A549 (cell line): Measurements from ENCODE around the gene CCNQ. TPM values are rescaled to one million over a fixed set of nuclear protein-coding genes. Genes with fewer than 3 reads are reported as not detected.

Source experiments
- ATAC-seq, 2 experiments: fragments of 200-7000 bp in 1 of 2; fragments of >200 bp in 1 of 2; cut with Nextera tagmentation in 1 of 2; cut with Tn5 transposase in 1 of 2; 3 replicates each; pipeline versions ENCODE4 v1.8.0 to v1.9.1; 2018 to 2020; ENCODE audit warnings: mild to moderate bottlenecking in 1 of 2, moderate library complexity in 1 of 2
- CTCF ChIA-PET: fragments of 300-600 bp; sonication (Branson Sonifier 250); formaldehyde crosslinking; extraction: SDS; loops from one replicate; lab custom pipeline; 2021; ENCODE audit warnings: antibody characterized with exemption, inconsistent platforms; lab: Yijun Ruan, JAX
- POLR2A ChIA-PET: fragments of 350-600 bp; formaldehyde crosslinking; extraction: SDS; loops from one replicate; lab custom pipeline; 2021; ENCODE audit warnings: antibody characterized with exemption, inconsistent platforms; lab: Yijun Ruan, JAX
- DNase-seq, 2 experiments: peaks; one replicate each; pipeline versions ENCODE4 v3.0.0 to v3.0.0-alpha.2; 2011 to 2016; ENCODE audit warnings: low read depth in 1 of 2, low spot score in 1 of 2
- FAIRE-seq: peaks from 2 replicates; lab custom pipeline; 2011; peaks lifted over from hg19 to GRCh38; lab: Jason Lieb, UNC
- H3K27ac ChIP-seq, 2 experiments: fragments of >200 bp; sonication (Bioruptor Twin); formaldehyde crosslinking; 3 replicates each; pipeline ENCODE4 v1.5.1; 2016 to 2017
- H3K4me1 ChIP-seq: fragments of >200 bp; sonication (Bioruptor Twin); formaldehyde crosslinking; 3 replicates; pipeline ENCODE4 v1.6.1; 2016
- H3K4me2 ChIP-seq: fragments of >200 bp; sonication (Bioruptor Twin); formaldehyde crosslinking; 3 replicates; pipeline ENCODE4 v1.6.1; 2016
- H3K4me3 ChIP-seq: fragments of >200 bp; sonication (Bioruptor Twin); formaldehyde crosslinking; 3 replicates; pipeline ENCODE4 v1.5.1; 2016
- H3K9me3 ChIP-seq: fragments of >200 bp; sonication (Bioruptor Twin); formaldehyde crosslinking; 3 replicates; pipeline ENCODE4 v1.6.1; 2016
- BHLHE40 ChIP-seq: IDR thresholded peaks from 2 replicates; pipeline ENCODE4 v1.6.1; 2012; ENCODE audit warnings: low read depth, low read length, inconsistent platforms
- CBX2 ChIP-seq: fragments of 200-600 bp; sonication (generic); IDR thresholded peaks from 2 replicates; pipeline ENCODE4 v1.6.1; 2016; ENCODE audit warnings: low read depth, mild to moderate bottlenecking, borderline replicate concordance
- CHD4 ChIP-seq: fragments of 200-600 bp; sonication (generic); IDR thresholded peaks from 2 replicates; pipeline ENCODE4 v1.6.1; 2016; ENCODE audit warnings: antibody characterized with exemption, mild to moderate bottlenecking, borderline replicate concordance
- EHMT2 ChIP-seq: fragments of 200-600 bp; sonication (generic); IDR thresholded peaks from 2 replicates; pipeline ENCODE4 v1.6.1; 2016; ENCODE audit warnings: antibody characterized with exemption, low read depth, mild to moderate bottlenecking, moderate library complexity
- FOSB ChIP-seq: fragments of 250-450 bp; sonication (Bioruptor Pico); IDR thresholded peaks from 2 replicates; pipeline ENCODE4 v1.5.0; 2020; ENCODE audit warnings: mild to moderate bottlenecking, moderate library complexity
- HEYL ChIP-seq: fragments of 250-450 bp; sonication (Bioruptor Pico); IDR thresholded peaks from 2 replicates; pipeline ENCODE4 v1.8.0; 2021; ENCODE audit warnings: mild to moderate bottlenecking, moderate library complexity
- HOXB13 ChIP-seq: fragments of 250-450 bp; sonication (Bioruptor Pico); IDR thresholded peaks from 2 replicates; pipeline ENCODE4 v1.5.0; 2020; ENCODE audit warnings: low read depth, mild to moderate bottlenecking, moderate library complexity
- HOXB5 ChIP-seq: fragments of 250-450 bp; sonication (Bioruptor Pico); IDR thresholded peaks from 2 replicates; pipeline ENCODE4 v1.5.0; 2020; ENCODE audit warnings: mild to moderate bottlenecking, moderate library complexity
- KDM1A ChIP-seq: fragments of 200-600 bp; sonication (generic); IDR thresholded peaks from 2 replicates; pipeline ENCODE4 v1.6.1; 2016; ENCODE audit warnings: low read depth, mild to moderate bottlenecking
- MAFK ChIP-seq: fragments of 450-650 bp; IDR thresholded peaks from 2 replicates; pipeline ENCODE4 v1.6.1; 2014; ENCODE audit not compliant: partially characterized antibody
- MAZ ChIP-seq: fragments of 150-350 bp; IDR thresholded peaks from 2 replicates; pipeline ENCODE4 v1.6.1; 2014; ENCODE audit warnings: antibody characterized with exemption, low read depth, low read length, borderline replicate concordance
- NR3C1 ChIP-seq: fragments of >200 bp; sonication (Bioruptor Twin); formaldehyde crosslinking; IDR thresholded peaks from 3 replicates; pipeline ENCODE4 v1.6.1; 2017
- POLR2A ChIP-seq: IDR thresholded peaks from 2 replicates; pipeline ENCODE4 v1.6.1; 2012; ENCODE audit warnings: mild to moderate bottlenecking, low read length
- POLR2AphosphoS2 ChIP-seq: conservative IDR thresholded peaks from 2 replicates; pipeline ENCODE4 v1.6.1; 2012; ENCODE audit warnings: low read length, improper control_type of control experiment, inconsistent platforms
- RCOR1 ChIP-seq: fragments of 150-350 bp; IDR thresholded peaks from 2 replicates; pipeline ENCODE4 v1.6.1; 2014; ENCODE audit warnings: antibody characterized with exemption, low read length, low read depth
- RNF2 ChIP-seq: fragments of 200-600 bp; sonication (generic); IDR thresholded peaks from 2 replicates; pipeline ENCODE4 v1.6.1; 2016; ENCODE audit warnings: low read depth, mild to moderate bottlenecking, antibody characterized with exemption, moderate library complexity, borderline replicate concordance
- SREBF2 ChIP-seq: fragments of 450-650 bp; IDR thresholded peaks from 2 replicates; pipeline ENCODE4 v1.6.1; 2014; ENCODE audit warnings: mild to moderate bottlenecking, moderate library complexity
- TFCP2L1 ChIP-seq: fragments of 250-450 bp; sonication (Bioruptor Pico); IDR thresholded peaks from 2 replicates; pipeline ENCODE4 v1.5.0; 2021; ENCODE audit warnings: mild to moderate bottlenecking
- ZFP36 ChIP-seq: fragments of 450-650 bp; IDR thresholded peaks from 2 replicates; pipeline ENCODE4 v1.6.1; 2014; ENCODE audit warnings: borderline replicate concordance; ENCODE audit not compliant: partially characterized antibody
- ZNF302 ChIP-seq: fragments of 250-450 bp; sonication (Bioruptor Pico); IDR thresholded peaks from 2 replicates; pipeline ENCODE4 v1.9.0; 2021; ENCODE audit warnings: inconsistent platforms, mild to moderate bottlenecking, moderate library complexity
- WGBS: methylation state at CpG from one replicate; pipeline ENCODE4 v1.1.6; 2017; ENCODE audit errors: missing lambda C conversion rate; 5-methylcytosine and 5-hydroxymethylcytosine counted together
- polyA plus RNA-seq, 4 experiments: library from polyadenylated mRNA; depleted of rRNA in 3 of 4; stranded (reverse); fragments of >200 nt; fragmentation: RNase III in 1 of 4; extraction: RNeasy Plus Mini Kit Qiagen cat#74134 plus additional on column Dnase treatment in 1 of 4; gene quantifications; 2 replicates in 3 of 4; 3 replicates in 1 of 4; pipeline ENCODE4 v1.2.3, GENCODE V29; 2011 to 2017
- TF ChIP-seq, protein P1 (sequence below): fragments of >200 bp; sonication (Bioruptor Twin); formaldehyde crosslinking; IDR thresholded peaks from 3 replicates; pipeline ENCODE4 v1.5.1; 2016
- TF ChIP-seq, protein P2 (sequence below): fragments of >200 bp; sonication (Bioruptor Twin); formaldehyde crosslinking; IDR thresholded peaks from 3 replicates; pipeline ENCODE4 v1.6.1; 2016
- TF ChIP-seq, protein P3 (sequence below): fragments of >200 bp; sonication (Bioruptor Twin); formaldehyde crosslinking; IDR thresholded peaks from 2 replicates; pipeline ENCODE4 v1.6.1; 2016
- TF ChIP-seq, protein P4 (sequence below): IDR thresholded peaks from 2 replicates; pipeline ENCODE4 v1.6.1; 2012
- TF ChIP-seq, protein P5 (sequence below): fragments of 150-350 bp; IDR thresholded peaks from 2 replicates; pipeline ENCODE4 v1.6.1; 2014; ENCODE audit warnings: low read depth, mild to moderate bottlenecking, low read length

Gene CCNQ
- polyA plus RNA-seq, 2 of the 4 experiments (the other 2 are of a cell fraction): 25.6 to 32.0 TPM

DNA sequence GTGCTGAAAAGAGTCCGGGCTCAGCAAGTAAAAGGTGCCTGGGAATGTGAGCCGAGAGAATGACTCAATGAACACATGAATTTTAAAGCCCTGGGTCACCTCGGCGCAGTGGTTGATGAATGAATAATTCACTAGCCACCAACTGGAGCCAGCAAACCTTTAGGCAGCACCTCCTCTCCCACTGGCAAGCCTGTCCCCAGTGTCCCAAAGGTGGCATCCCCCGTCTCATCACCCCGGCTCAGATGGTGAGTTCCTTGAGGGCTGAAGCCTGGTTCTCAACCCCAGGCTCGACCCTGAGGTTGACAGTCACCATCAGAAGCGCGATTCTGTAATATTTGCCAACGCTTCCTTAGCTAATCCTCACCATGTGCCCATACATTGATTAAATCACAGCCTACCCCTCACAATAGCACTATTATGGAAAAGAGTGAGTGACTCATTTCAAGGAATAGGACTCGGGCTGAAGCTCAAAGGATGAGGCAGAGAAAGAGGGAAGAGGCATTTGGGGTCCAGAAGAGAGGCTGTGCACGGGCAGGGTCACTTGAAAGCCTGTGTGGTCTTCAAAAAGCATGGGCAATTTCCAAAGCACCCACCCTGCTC is 2.7 kb upstream of the CCNQ start (continued):
- TF ChIP-seq ZFP36 (no peak), ZNF302 (CRISPR knock-in tag) (no peak), CHD4 (no peak), MAZ (no peak), RCOR1 (no peak), SREBF2 (no peak), BHLHE40 (no peak)

DNA sequence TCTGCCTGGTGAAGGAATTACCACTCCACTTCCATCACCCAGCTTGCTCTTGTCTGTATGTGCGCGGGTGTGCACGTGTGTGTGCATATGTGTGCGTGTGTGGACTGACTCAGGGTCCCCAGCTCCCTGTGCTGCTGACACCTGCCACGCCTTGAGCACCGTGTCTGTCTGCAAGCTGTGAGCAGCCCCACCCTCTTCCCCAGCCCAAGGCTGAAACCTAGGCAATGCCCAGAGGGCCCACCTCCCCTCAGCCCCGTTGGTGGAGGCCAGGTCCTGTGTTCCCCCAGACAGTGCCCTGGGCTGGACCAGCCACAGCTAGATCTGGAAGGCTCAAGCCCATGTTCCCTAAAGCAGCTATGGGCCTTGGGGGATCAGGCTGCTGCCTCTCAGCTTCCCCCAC is 2.0 kb upstream of the CCNQ start:
- Histone ChIP-seq H3K4me1 (peaks cover 17% of the 10 kb centered on the region; the same call in 2 of the 3 replicates), H3K9me3 (no peaks in the 10 kb centered on the region), H3K4me2 (no peak overlapping the region), H3K27ac (no peak overlapping the region), H3K4me3 (no peak overlapping the region)
- FAIRE-seq (no peak), ATAC-seq (no peak), DNase-seq (no peak)
- ChIA-PET POLR2A (no interaction called here), CTCF (interaction anchor here (0.9 to 3.1 kb wide), 7 partner anchors 9 to 66 kb away, joined by 3 to 45 read pairs (median 5); no protein-coding TSS in a partner anchor)
- no peak for TF ChIP-seq RNF2
- TF ChIP-seq HOXB5: no peak
- TF ChIP-seq HOXB13 (CRISPR knock-in tag): no peak
- no peak for TF ChIP-seq KDM1A
- 96% methylated on average over 4 of the region's 7 CpGs for WGBS

DNA sequence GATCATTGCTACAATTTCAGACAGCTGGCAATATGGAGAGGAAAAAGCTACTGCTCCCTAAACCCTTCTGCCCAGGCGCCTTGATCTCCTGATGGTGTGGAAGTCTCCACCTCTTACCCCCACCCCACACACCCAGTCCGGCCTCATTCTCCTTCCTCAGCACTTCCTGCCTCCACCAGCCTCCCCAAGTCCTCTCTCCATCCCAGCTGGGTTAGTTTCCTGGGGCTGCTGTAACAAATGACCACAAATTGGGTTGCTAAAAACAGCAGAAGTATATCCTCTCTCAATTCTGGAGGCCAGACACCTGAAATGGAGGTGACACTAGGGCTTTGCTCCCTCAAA is 1.1 kb upstream of the CCNQ start:
- Histone ChIP-seq H3K4me3 (peak overlapping the region; percentile 82), H3K9me3 (no peaks in the 10 kb centered on the region), H3K27ac (peak overlapping the region; percentile 81 to 94; a peak in 5 of 6 replicates), H3K4me2 (peak overlapping the region; percentile 74), H3K4me1 (peaks cover 17% of the 10 kb centered on the region; the same call in 2 of the 3 replicates)
- FAIRE-seq (no peak), ATAC-seq (peak in 1 of 2 experiments; percentile 41; a peak in 3 of 6 replicates), DNase-seq (peak in 1 of 2 experiments; percentile 13)
- 22% methylated on average over 2 of the region's 2 CpGs for WGBS
- ChIA-PET POLR2A (no interaction called here), CTCF (interaction anchor here (0.7 to 3.1 kb wide), 11 partner anchors 8 to 109 kb away, joined by 3 to 45 read pairs (median 4); no protein-coding TSS in a partner anchor)
- TF ChIP-seq MAFK: peak; percentile 23
- TF ChIP-seq POLR2AphosphoS2: no peak
- TF ChIP-seq, all 56 proteins: peak for 1

DNA sequence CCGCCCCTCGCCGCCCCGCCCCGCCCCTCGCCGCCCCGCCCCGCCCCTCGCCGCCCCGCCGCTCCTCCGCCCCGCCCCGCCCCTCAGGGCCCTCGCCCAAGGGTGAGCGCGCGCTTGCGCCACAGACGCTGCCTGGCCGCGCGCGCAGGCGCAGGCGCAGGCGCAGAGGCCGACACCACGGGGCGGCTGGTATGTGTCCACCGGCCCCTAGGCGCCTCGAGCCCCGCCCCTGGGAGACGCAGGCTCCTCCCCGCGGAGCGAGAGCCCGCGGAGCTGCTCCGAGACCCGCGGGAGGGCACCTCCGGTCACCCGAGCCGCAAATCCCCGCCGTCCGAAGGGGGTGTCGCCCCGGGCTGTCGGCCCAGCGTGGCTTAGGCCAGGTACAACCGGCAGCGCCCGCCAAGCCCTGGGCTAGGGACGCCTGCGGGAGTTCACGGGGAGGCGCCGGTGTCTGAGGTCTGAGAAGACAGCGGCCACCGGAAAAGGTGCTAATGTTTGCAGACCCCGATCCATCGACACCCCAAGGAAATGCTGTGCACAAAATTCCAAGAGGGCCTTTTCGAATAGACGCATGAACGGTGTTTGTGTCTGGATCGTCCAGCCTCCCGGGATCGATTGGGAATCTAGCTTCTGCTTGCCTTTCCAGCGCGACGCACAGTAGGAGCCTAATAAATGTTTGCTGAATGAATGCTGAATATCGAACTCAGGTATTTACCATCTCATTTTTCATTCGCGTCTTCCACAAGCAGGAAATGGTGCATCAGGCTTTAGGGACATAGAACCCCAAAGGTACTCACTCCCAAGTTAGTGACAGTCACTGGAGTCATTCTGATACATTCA is 473 bp upstream of the CCNQ start:
- Histone ChIP-seq H3K4me1 (peaks cover 17% of the 10 kb centered on the region; the same call in 2 of the 3 replicates), H3K9me3 (no peaks in the 10 kb centered on the region), H3K27ac (peak overlapping the region; percentile 81 to 94), H3K4me2 (peak overlapping the region; percentile 74), H3K4me3 (peak overlapping the region; percentile 82)
- ChIA-PET POLR2A (interaction anchor here (0.7 kb wide), 1 partner anchor 10 kb away, joined by 4 read pairs; no protein-coding TSS in a partner anchor), CTCF (interaction anchor here (0.8 to 3.1 kb wide), 9 partner anchors 9 to 109 kb away, joined by 3 to 45 read pairs (median 4); no protein-coding TSS in a partner anchor)
- DNase-seq (peak; percentile 77 to 90), ATAC-seq (peak; percentile 81 to 95), FAIRE-seq (peak; percentile 81)
- 3% methylated on average over 20 of the region's 79 CpGs for WGBS
- TF ChIP-seq EHMT2 (no peak), POLR2A (peak; percentile 52), TFCP2L1 (CRISPR knock-in tag) (no peak), NR3C1 (no peak), CBX2 (no peak), HEYL (CRISPR knock-in tag) (no peak), FOSB (CRISPR knock-in tag) (no peak)
- TF ChIP-seq, protein P1, sequence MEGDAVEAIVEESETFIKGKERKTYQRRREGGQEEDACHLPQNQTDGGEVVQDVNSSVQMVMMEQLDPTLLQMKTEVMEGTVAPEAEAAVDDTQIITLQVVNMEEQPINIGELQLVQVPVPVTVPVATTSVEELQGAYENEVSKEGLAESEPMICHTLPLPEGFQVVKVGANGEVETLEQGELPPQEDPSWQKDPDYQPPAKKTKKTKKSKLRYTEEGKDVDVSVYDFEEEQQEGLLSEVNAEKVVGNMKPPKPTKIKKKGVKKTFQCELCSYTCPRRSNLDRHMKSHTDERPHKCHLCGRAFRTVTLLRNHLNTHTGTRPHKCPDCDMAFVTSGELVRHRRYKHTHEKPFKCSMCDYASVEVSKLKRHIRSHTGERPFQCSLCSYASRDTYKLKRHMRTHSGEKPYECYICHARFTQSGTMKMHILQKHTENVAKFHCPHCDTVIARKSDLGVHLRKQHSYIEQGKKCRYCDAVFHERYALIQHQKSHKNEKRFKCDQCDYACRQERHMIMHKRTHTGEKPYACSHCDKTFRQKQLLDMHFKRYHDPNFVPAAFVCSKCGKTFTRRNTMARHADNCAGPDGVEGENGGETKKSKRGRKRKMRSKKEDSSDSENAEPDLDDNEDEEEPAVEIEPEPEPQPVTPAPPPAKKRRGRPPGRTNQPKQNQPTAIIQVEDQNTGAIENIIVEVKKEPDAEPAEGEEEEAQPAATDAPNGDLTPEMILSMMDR: no peak
- TF ChIP-seq, protein P2, sequence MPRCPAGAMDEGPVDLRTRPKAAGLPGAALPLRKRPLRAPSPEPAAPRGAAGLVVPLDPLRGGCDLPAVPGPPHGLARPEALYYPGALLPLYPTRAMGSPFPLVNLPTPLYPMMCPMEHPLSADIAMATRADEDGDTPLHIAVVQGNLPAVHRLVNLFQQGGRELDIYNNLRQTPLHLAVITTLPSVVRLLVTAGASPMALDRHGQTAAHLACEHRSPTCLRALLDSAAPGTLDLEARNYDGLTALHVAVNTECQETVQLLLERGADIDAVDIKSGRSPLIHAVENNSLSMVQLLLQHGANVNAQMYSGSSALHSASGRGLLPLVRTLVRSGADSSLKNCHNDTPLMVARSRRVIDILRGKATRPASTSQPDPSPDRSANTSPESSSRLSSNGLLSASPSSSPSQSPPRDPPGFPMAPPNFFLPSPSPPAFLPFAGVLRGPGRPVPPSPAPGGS: no peak
- TF ChIP-seq, protein P3, sequence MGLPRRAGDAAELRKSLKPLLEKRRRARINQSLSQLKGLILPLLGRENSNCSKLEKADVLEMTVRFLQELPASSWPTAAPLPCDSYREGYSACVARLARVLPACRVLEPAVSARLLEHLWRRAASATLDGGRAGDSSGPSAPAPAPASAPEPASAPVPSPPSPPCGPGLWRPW: no peak
- TF ChIP-seq, protein P4, sequence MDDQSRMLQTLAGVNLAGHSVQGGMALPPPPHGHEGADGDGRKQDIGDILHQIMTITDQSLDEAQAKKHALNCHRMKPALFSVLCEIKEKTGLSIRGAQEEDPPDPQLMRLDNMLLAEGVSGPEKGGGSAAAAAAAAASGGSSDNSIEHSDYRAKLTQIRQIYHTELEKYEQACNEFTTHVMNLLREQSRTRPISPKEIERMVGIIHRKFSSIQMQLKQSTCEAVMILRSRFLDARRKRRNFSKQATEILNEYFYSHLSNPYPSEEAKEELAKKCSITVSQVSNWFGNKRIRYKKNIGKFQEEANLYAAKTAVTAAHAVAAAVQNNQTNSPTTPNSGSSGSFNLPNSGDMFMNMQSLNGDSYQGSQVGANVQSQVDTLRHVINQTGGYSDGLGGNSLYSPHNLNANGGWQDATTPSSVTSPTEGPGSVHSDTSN: no peak
- TF ChIP-seq, protein P5, sequence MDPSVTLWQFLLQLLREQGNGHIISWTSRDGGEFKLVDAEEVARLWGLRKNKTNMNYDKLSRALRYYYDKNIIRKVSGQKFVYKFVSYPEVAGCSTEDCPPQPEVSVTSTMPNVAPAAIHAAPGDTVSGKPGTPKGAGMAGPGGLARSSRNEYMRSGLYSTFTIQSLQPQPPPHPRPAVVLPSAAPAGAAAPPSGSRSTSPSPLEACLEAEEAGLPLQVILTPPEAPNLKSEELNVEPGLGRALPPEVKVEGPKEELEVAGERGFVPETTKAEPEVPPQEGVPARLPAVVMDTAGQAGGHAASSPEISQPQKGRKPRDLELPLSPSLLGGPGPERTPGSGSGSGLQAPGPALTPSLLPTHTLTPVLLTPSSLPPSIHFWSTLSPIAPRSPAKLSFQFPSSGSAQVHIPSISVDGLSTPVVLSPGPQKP: no peak
